ENCODE data around the gene ACKR2.

GRCh38 chr3:42804831-42805132 lies 4.5 kb upstream of the ACKR2 start:
- TF ChIP-seq GRHL2 (CRISPR knock-in tag; IDR thresholded peaks at IDR 0.05; ENCODE audit: insufficient replicate concordance, severe bottlenecking) (no peak), ZNF512 (CRISPR knock-in tag; IDR thresholded peaks at IDR 0.05; ENCODE audit: borderline replicate concordance) (no peak), MLX (CRISPR knock-in tag; IDR thresholded peaks at IDR 0.05) (no peak), CREB1 (CRISPR knock-in tag; IDR thresholded peaks at IDR 0.05) (no peak), ZBTB43 (CRISPR knock-in tag; IDR thresholded peaks at IDR 0.05) (no peak), RELA (CRISPR knock-in tag; IDR thresholded peaks at IDR 0.05; ENCODE audit: borderline replicate concordance) (no peak)
- TF ChIP-seq, protein P1, sequence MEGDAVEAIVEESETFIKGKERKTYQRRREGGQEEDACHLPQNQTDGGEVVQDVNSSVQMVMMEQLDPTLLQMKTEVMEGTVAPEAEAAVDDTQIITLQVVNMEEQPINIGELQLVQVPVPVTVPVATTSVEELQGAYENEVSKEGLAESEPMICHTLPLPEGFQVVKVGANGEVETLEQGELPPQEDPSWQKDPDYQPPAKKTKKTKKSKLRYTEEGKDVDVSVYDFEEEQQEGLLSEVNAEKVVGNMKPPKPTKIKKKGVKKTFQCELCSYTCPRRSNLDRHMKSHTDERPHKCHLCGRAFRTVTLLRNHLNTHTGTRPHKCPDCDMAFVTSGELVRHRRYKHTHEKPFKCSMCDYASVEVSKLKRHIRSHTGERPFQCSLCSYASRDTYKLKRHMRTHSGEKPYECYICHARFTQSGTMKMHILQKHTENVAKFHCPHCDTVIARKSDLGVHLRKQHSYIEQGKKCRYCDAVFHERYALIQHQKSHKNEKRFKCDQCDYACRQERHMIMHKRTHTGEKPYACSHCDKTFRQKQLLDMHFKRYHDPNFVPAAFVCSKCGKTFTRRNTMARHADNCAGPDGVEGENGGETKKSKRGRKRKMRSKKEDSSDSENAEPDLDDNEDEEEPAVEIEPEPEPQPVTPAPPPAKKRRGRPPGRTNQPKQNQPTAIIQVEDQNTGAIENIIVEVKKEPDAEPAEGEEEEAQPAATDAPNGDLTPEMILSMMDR (IDR thresholded peaks at IDR 0.05) = no peak
